ENCODE measurements around the gene ORAI2. TPM values are rescaled to one million over a fixed set of nuclear protein-coding genes. Genes with fewer than 3 reads are reported as not detected.

ORAI2 gene
- total and polyA plus RNA-seq, 2 donors (not counting 3 experiments of a cell fraction or from before 2014, with no cell fraction given), result 84.1 to 99.1 TPM

GRCh38 chr7:102395873-102396709, 37.3 kb upstream of the ORAI2 start, which contains the start of gene PRKRIP1:
TSS of gene PRKRIP1 (plus strand) at chr7:102396363. CDS start at chr7:102396412, 49 bp downstream.
- peak within 1 kb of the TSS; percentile 80 for H3K27ac ChIP-seq (ENCODE audit: insufficient read depth, low read depth, low read length)
- intact Hi-C loops (cut with micrococcal nuclease) (loop anchor here (1.0 to 10.0 kb wide), 2 partner anchors 69 to 711 kb away; no protein-coding TSS in a partner anchor), dilution Hi-C loops (cut with MboI; ENCODE audit: extremely low pct_ligation_motif_present, low sequenced_read_pairs) (no loop called here)
- peak within 1 kb of the TSS; percentile 81 for H3K9ac ChIP-seq (replicated peaks; ENCODE audit: extremely low read depth, insufficient read depth, low read length)
- H3K79me2 ChIP-seq (ENCODE audit: control insufficient read depth, insufficient read depth, low read length), result peaks cover 13% of the 10 kb centered on the region
- peaks cover 13% of the 10 kb centered on the region for H3K4me1 ChIP-seq (ENCODE audit: control insufficient read depth, extremely low read depth, insufficient read depth, low read length)
- no peaks in the 10 kb centered on the region for H4K20me1 ChIP-seq (replicated peaks; ENCODE audit: control insufficient read depth, extremely low read depth, insufficient read depth, low read length)
- peak within 1 kb of the TSS; percentile 72 for H2AFZ ChIP-seq (ENCODE audit: low read depth, low read length)
- H3K4me3 ChIP-seq (replicated peaks in 1 of 3; ENCODE audit: insufficient read depth in 1 of 3, low read depth in 1 of 3, low read length in 3 of 3), result peak within 1 kb of the TSS; percentile 83 to 100 (median 91)
- H3K27me3 ChIP-seq (ENCODE audit: control insufficient read depth in 2 of 2, insufficient read depth in 2 of 2, low read length in 2 of 2), result no peaks in the 10 kb centered on the region
- H3K9me1 ChIP-seq (replicated peaks; ENCODE audit: control insufficient read depth, extremely low read depth, insufficient read depth, low read length), result no peaks in the 10 kb centered on the region
- peaks cover 5 to 14% of the 10 kb centered on the region in 2 experiments for H3K36me3 ChIP-seq (ENCODE audit: control insufficient read depth in 2 of 2, extremely low read depth in 1 of 2, insufficient read depth in 2 of 2, low read length in 2 of 2)
- no peaks in the 10 kb centered on the region for H3K9me3 ChIP-seq (replicated peaks; ENCODE audit: control insufficient read depth, insufficient read depth, low read length)
- POLR2A ChIA-PET, result interaction anchor here (0.6 to 0.7 kb wide), 3 partner anchors 38 to 933 kb away, joined by 3 to 4 read pairs (median 3); partner anchors contain the start of gene ORAI2
- no TSS peak for BruUV-seq (replicated peaks)
- DNase-seq (ENCODE audit: low read depth, low spot score) (peak; percentile 92), FAIRE-seq (peak; percentile 88)
- CTCF ChIA-PET, result interaction anchor here (1.2 to 3.2 kb wide), 4 partner anchors 8 to 116 kb away, joined by 5 to 9 read pairs (median 6); no protein-coding TSS in a partner anchor
- peak within 1 kb of the TSS; percentile 91 for H3K4me2 ChIP-seq (ENCODE audit: insufficient read depth, low read length)
- TF ChIP-seq POLR2AphosphoS5 (IDR thresholded peaks at IDR 0.05; ENCODE audit: insufficient read depth, low read depth, low read length) (peak; percentile 93), POLR2A (IDR thresholded peaks at IDR 0.05; ENCODE audit: low read depth, low read length) (peak; percentile 83), CTCF (IDR thresholded peaks at IDR 0.05; ENCODE audit: extremely low read depth in 1 of 2, insufficient read depth in 1 of 2, low read depth in 1 of 2, low read length in 2 of 2) (no peak)

DNA sequence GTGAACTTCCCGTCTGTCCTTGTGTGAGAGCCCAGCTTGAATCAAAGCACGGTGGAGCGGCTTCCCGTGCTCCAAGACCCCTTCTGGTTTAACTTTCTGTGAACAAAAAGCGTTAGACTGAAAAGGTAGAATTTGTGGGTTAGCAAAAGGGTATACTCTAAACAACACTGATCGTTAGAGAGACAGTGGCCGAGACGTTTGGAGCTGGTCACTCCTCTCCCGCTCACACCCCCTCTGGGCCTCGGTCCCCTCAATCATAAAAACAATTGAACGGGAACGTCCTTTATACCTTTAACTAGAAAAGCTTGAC, 36.7 kb upstream of the ORAI2 start:
- Histone ChIP-seq H3K9ac (replicated peaks; ENCODE audit: extremely low read depth, insufficient read depth, low read length) (peak overlapping the region; percentile 81), H3K79me2 (ENCODE audit: control insufficient read depth, insufficient read depth, low read length) (peaks cover 13% of the 10 kb centered on the region), H4K20me1 (replicated peaks; ENCODE audit: control insufficient read depth, extremely low read depth, insufficient read depth, low read length) (no peaks in the 10 kb centered on the region), H3K9me1 (replicated peaks; ENCODE audit: control insufficient read depth, extremely low read depth, insufficient read depth, low read length) (no peaks in the 10 kb centered on the region), H3K4me2 (ENCODE audit: insufficient read depth, low read length) (peak overlapping the region; percentile 91), H3K27me3 (ENCODE audit: control insufficient read depth in 2 of 2, insufficient read depth in 2 of 2, low read length in 2 of 2) (no peaks in the 10 kb centered on the region), H3K4me3 (replicated peaks in 1 of 3; ENCODE audit: insufficient read depth in 1 of 3, low read depth in 1 of 3, low read length in 3 of 3) (peak overlapping the region; percentile 83 to 100 (median 91)), H3K27ac (ENCODE audit: insufficient read depth, low read depth, low read length) (peak overlapping the region; percentile 34), H3K36me3 (ENCODE audit: control insufficient read depth in 2 of 2, extremely low read depth in 1 of 2, insufficient read depth in 2 of 2, low read length in 2 of 2) (peaks cover 5 to 14% of the 10 kb centered on the region in 2 experiments), H3K4me1 (ENCODE audit: control insufficient read depth, extremely low read depth, insufficient read depth, low read length) (peaks cover 13% of the 10 kb centered on the region), H3K9me3 (replicated peaks; ENCODE audit: control insufficient read depth, insufficient read depth, low read length) (no peaks in the 10 kb centered on the region), H2AFZ (ENCODE audit: low read depth, low read length) (peak overlapping the region; percentile 53)
- ChIA-PET CTCF (interaction anchor here (3.2 kb wide), 1 partner anchor 117 kb away, joined by 9 read pairs; no protein-coding TSS in a partner anchor), POLR2A (no interaction called here)
- BruUV-seq (replicated peaks), result TSS peak; percentile 62
- TF ChIP-seq MAX (IDR thresholded peaks at IDR 0.05; ENCODE audit: insufficient read depth, insufficient read length) (no peak), FOS (IDR thresholded peaks at IDR 0.05; ENCODE audit: borderline replicate concordance, insufficient read depth, low read length) (no peak), CTCF (IDR thresholded peaks at IDR 0.05; ENCODE audit: extremely low read depth in 1 of 2, insufficient read depth in 1 of 2, low read depth in 1 of 2, low read length in 2 of 2) (no peak), POLR2AphosphoS5 (IDR thresholded peaks at IDR 0.05; ENCODE audit: insufficient read depth, low read depth, low read length) (no peak), GATA2 (IDR thresholded peaks at IDR 0.05; ENCODE audit: insufficient read depth, insufficient read length, low read depth, low read length) (no peak), EZH2 (IDR thresholded peaks at IDR 0.05; ENCODE audit: borderline replicate concordance, low read depth, low read length, severe bottlenecking) (no peak), MYC (IDR thresholded peaks at IDR 0.05; ENCODE audit: low read depth, low read length) (no peak), JUN (IDR thresholded peaks at IDR 0.05; ENCODE audit: borderline replicate concordance, insufficient read depth, insufficient read length, low read depth) (no peak), POLR2A (IDR thresholded peaks at IDR 0.05; ENCODE audit: low read depth, low read length) (no peak)
- dilution Hi-C loops (cut with MboI; ENCODE audit: extremely low pct_ligation_motif_present, low sequenced_read_pairs), result no loop called here
- intact Hi-C loops (cut with micrococcal nuclease), result loop anchor here (1.0 to 10.0 kb wide), 2 partner anchors 69 to 712 kb away; no protein-coding TSS in a partner anchor
- no peak for FAIRE-seq
- no peak for DNase-seq (ENCODE audit: low read depth, low spot score)

All from endothelial cell of umbilical vein (primary cell).